Prostate gland (tissue), 2 donors: ENCODE measurements around the gene PLPP1. TPM values are rescaled to one million over a fixed set of nuclear protein-coding genes. Genes with fewer than 3 reads are reported as not detected.
A peak's percentile ranks its signal among the peaks of the same experiment; 100 is the strongest.

ENCODE experiments used
- DNase-seq: peaks from one replicate; pipeline ENCODE4 v3.0.0-alpha.2; 2019; ENCODE audit warnings: low spot score
- H3K27ac ChIP-seq, 2 donors: fragments of 200-600 bp; sonication (generic); 2 replicates each; pipeline ENCODE4 v1.5.1; 2017 to 2019
- H3K27me3 ChIP-seq: fragments of 200-600 bp; sonication (generic); replicated peaks from 2 replicates; pipeline ENCODE4 v1.5.1; 2019; ENCODE audit not compliant: insufficient read depth
- H3K36me3 ChIP-seq, 2 donors: fragments of 200-600 bp; sonication (generic); 1 replicate in 1 of 2; 2 replicates in 1 of 2; pipeline versions ENCODE4 v1.5.1 to v1.8.1; 2017 to 2019
- H3K4me1 ChIP-seq: fragments of 200-600 bp; sonication (generic); replicated peaks from 2 replicates; pipeline ENCODE4 v1.5.1; 2019
- H3K4me3 ChIP-seq, 2 donors: fragments of 200-600 bp; sonication (generic); 2 replicates each; pipeline ENCODE4 v1.5.1; 2017 to 2019
- H3K9me3 ChIP-seq: fragments of 200-600 bp; sonication (generic); 2 replicates; pipeline ENCODE4 v1.5.1; 2017
- POLR2A ChIP-seq: fragments of 450-650 bp; IDR thresholded peaks from one replicate; pipeline ENCODE4 v1.6.1; 2016; ENCODE audit warnings: antibody characterized with exemption, mild to moderate bottlenecking
- POLR2AphosphoS5 ChIP-seq: sonication (generic); formaldehyde crosslinking; IDR thresholded peaks from one replicate; pipeline ENCODE4 v1.6.1; 2017; ENCODE audit warnings: antibody characterized with exemption
- WGBS: methylation state at CpG from one replicate; pipeline ENCODE4 v1.1.5; 2018; 5-methylcytosine and 5-hydroxymethylcytosine counted together
- intact Hi-C: fragments of 100-400 bp; cut with DNase I; formaldehyde crosslinking; loops from one replicate; pipeline ENCODE4 v1.14.2; 2022
- total RNA-seq, 2 donors: library from RNA; depleted of rRNA; stranded (reverse); fragments of >200 nt; gene quantifications; one replicate each; pipeline ENCODE4 v1.1.0, GENCODE V29; 2016
- TF ChIP-seq, protein P1 (sequence below), 4 experiments: fragments of 200-600 bp in 2 of 4; fragments of 450-650 bp in 2 of 4; sonication (generic) in 2 of 4; IDR thresholded peaks; 1 replicate in 3 of 4; 2 replicates in 1 of 4; pipeline ENCODE4 v1.5.1; 2016 to 2019; ENCODE audit warnings: antibody characterized with exemption in 4 of 4, mild to moderate bottlenecking in 2 of 4, moderate library complexity in 2 of 4

PLPP1 gene
- total RNA-seq, 2 donors from 2014 or later = 823 to 5,059 TPM

DNA sequence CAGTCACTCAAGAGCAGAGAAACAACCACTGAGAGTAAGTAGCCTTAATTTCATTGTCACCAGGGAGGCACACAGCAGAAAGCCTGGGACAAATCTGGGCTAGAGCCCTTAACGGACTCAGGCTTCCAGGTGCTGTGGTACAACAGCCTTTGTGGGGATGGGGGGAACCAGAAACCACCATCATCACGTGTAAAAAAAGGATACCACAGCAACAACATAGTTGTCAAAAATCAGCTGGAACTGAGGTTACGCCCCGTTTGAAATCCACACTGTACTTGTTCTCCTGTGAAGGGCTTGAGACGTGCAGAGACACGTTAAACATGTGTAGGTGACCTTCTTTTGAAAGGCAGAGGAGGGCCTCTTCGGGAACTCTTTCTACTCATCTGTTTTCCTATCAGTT lies 16.6 kb upstream of the PLPP1 start:
- Histone ChIP-seq H3K27me3 (no peaks in the 10 kb centered on the region), H3K4me1 (no peaks in the 10 kb centered on the region), H3K9me3 (no peaks in the 10 kb centered on the region), H3K4me3 (no peak overlapping the region), H3K36me3 (no peaks in the 10 kb centered on the region), H3K27ac (no peak overlapping the region)
- peak; percentile 39 for DNase-seq
- intact Hi-C loops = no loop called here
- WGBS = 48% methylated on average over 7 of the region's 7 CpGs
- TF ChIP-seq POLR2A (no peak), POLR2AphosphoS5 (no peak)
- TF ChIP-seq, protein P1, sequence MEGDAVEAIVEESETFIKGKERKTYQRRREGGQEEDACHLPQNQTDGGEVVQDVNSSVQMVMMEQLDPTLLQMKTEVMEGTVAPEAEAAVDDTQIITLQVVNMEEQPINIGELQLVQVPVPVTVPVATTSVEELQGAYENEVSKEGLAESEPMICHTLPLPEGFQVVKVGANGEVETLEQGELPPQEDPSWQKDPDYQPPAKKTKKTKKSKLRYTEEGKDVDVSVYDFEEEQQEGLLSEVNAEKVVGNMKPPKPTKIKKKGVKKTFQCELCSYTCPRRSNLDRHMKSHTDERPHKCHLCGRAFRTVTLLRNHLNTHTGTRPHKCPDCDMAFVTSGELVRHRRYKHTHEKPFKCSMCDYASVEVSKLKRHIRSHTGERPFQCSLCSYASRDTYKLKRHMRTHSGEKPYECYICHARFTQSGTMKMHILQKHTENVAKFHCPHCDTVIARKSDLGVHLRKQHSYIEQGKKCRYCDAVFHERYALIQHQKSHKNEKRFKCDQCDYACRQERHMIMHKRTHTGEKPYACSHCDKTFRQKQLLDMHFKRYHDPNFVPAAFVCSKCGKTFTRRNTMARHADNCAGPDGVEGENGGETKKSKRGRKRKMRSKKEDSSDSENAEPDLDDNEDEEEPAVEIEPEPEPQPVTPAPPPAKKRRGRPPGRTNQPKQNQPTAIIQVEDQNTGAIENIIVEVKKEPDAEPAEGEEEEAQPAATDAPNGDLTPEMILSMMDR (IDR thresholded peaks at IDR 0.05) = no peak

DNA sequence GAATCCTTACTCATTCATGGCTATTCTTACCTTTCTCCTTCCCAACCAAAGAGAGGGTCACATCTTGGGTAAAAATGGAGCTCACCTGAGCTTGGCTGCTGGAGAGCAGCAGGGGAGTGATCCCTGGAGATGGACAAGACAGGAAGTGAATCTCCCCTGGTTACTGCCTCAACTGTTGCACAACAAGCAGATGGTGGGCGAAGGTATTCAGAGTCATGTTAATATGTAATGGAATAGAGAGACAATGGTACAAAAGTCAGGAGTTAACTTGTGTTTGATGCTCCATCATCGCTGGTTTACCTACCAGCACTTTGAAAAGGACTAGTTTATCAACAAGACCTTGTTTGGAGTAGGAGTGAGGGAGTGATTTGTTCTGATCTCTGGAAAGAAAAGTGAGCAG lies 13.0 kb upstream of the PLPP1 start:
- DNase-seq = no peak
- WGBS = 93% methylated on average over 2 of the region's 2 CpGs
- intact Hi-C loops = no loop called here

DNA sequence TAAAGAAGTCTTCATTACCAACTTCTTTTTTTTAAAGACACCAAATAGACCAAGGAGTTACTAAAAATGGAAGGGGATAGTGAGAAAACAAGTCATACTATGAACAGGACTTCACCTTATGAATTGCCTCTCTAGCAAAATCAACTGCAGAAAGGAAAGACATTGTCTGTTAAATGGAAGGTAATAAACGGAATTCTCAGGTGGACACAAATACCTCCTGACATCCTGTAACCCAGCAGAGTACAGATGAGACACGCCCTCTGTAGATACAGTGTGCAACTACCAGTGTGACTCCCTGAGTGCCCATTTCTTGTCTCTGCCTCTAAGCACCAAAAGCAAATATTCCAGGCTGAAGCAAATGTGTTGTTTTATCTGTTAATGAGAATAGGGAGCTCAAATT lies 12.2 kb upstream of the PLPP1 start:
- Histone ChIP-seq H3K27ac (no peak overlapping the region), H3K9me3 (no peaks in the 10 kb centered on the region), H3K27me3 (no peaks in the 10 kb centered on the region), H3K4me1 (no peaks in the 10 kb centered on the region), H3K36me3 (no peaks in the 10 kb centered on the region), H3K4me3 (no peak overlapping the region)
- intact Hi-C loops = no loop called here
- TF ChIP-seq POLR2A = no peak
- TF ChIP-seq, protein P1 (IDR thresholded peaks at IDR 0.05) = no peak
- TF ChIP-seq POLR2AphosphoS5 = no peak
- DNase-seq = no peak
- WGBS = 41% methylated on average over 2 of the region's 2 CpGs

More for the DNA sequence above, 13.0 kb upstream of the PLPP1 start:
- Histone ChIP-seq H3K4me1 (no peaks in the 10 kb centered on the region), H3K36me3 (no peaks in the 10 kb centered on the region), H3K9me3 (no peaks in the 10 kb centered on the region), H3K27me3 (no peaks in the 10 kb centered on the region), H3K27ac (no peak overlapping the region), H3K4me3 (no peak overlapping the region)
- TF ChIP-seq, protein P1 (IDR thresholded peaks at IDR 0.05) = no peak
- TF ChIP-seq POLR2A (no peak), POLR2AphosphoS5 (no peak)

DNA sequence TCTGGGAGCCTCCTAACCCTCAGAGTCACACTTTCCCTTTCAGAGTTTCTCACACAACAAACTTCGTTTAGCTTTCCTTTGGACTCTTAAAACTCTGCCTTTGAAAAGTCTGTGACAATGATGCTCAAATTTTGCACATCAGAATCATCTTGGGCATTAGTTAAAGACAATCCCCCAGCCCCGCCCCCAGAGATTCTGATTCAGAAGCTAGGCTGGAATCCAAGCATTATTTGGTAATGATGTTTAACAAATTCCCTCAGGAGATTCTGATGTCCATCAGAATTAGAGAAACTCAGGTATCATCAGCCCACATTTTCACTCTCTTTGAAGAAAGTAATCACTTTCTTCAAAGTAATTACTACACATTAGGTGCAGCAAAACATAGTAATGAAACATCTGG lies 9.6 kb upstream of the PLPP1 start:
- H3K27ac ChIP-seq = no peak overlapping the region
- intact Hi-C loops = no loop called here
- 86% methylated on average over 2 of the region's 2 CpGs for WGBS
- no peaks in the 10 kb centered on the region for H3K9me3 ChIP-seq
- H3K27me3 ChIP-seq = no peaks in the 10 kb centered on the region
- no peak overlapping the region for H3K4me3 ChIP-seq
- no peak for DNase-seq
- no peaks in the 10 kb centered on the region for H3K4me1 ChIP-seq
- TF ChIP-seq, protein P1 (IDR thresholded peaks at IDR 0.05) = no peak
- no peak for TF ChIP-seq POLR2AphosphoS5
- no peak for TF ChIP-seq POLR2A
- no peaks in the 10 kb centered on the region for H3K36me3 ChIP-seq

DNA sequence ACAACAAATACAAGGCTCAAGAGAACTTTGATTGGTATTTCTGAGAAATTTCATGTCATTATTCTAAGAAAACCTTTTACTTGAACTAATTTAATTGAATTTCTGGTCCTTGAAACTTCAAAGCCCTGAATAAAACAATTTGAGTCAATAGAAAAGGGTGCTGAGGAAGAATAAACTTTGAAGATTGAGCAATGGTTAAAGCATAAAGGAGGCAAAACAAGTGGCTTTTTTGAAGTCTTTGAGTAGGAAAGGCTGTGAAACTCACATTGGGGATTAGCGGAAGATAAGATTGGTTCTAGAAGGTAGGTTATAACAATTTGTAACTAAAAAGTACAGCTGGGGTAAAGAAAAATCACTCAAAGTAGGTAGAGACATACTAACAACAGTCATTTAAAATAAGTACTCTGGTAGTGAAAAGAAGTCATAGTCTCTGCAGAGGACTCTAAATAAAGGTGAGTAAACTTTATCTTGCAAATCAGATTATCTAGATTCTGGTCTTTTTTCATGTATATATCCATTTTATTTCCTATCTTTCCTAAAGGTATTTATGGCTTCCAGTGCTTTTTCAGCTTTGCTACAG lies 6.4 kb upstream of the PLPP1 start:
- H3K36me3 ChIP-seq = no peaks in the 10 kb centered on the region
- H3K4me1 ChIP-seq = no peaks in the 10 kb centered on the region
- H3K27me3 ChIP-seq = no peaks in the 10 kb centered on the region
- intact Hi-C loops = no loop called here
- no peak for DNase-seq
- no peaks in the 10 kb centered on the region for H3K9me3 ChIP-seq
- no peak for TF ChIP-seq POLR2A
- TF ChIP-seq, protein P1 (IDR thresholded peaks at IDR 0.05) = no peak
- no peak for TF ChIP-seq POLR2AphosphoS5
- no peak overlapping the region for H3K27ac ChIP-seq
- 91% methylated on average over 1 of the region's 1 CpG for WGBS
- H3K4me3 ChIP-seq = no peak overlapping the region
